Hypothalamus (tissue), 51 donors: ENCODE data around the gene DUSP22.

Experiments used
- DNase-seq, 51 donors: peaks; one replicate each; lab custom pipeline; 2025; lab: John Stamatoyannopoulos, UW

Gene DUSP22

DNA sequence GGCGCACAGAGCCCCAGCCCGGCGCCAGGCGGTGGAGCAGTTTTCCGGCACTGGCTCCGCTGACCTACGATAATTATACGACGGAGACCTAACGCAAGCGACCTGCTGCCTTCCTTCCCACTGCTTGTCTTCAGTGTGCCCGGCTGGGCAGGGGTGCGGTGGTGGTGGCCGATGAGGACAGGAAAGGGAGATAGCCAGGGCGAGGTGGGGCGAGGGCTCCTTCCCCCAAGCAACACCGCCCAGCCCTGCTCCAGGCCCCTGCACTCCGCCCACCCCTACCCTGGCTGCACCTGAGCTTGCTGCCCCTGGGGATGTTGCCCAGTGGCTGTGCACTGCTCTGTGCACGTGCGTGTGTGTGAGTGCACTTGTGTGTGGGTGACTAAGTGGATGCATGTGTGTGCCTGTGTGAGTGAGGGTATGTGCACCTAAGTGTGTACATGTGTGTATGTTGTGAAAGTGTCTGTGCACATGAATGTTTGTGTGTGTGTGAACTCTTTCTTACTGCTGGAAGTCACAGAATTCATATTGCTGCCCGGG lies 56.6 kb downstream of the DUSP22 start:
- no peak for DNase-seq

- DNase-seq: no peak
These were observed 57.2 kb downstream of the DUSP22 start for GRCh38 chr6:349491-349921.

DNA sequence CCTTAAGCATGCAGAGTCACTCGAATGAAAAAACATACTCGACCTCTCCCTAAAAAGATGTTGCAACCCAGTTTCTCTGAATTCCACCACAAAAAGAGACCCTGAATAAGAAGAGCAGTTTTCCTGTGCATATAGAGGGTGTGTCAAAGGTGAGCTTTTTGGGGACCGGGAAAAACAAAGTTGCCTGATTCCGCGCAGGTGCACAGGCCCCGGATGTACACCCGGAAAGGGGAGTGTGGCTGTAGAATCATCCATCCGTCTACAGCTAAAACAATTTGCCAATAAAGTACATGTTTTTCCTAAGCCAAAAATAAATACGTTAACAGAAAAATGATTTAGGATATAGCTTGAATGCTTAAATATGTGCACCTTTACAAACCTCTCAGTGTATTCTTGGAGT lies 58.1 kb downstream of the DUSP22 start:
- no peak for DNase-seq

DNA sequence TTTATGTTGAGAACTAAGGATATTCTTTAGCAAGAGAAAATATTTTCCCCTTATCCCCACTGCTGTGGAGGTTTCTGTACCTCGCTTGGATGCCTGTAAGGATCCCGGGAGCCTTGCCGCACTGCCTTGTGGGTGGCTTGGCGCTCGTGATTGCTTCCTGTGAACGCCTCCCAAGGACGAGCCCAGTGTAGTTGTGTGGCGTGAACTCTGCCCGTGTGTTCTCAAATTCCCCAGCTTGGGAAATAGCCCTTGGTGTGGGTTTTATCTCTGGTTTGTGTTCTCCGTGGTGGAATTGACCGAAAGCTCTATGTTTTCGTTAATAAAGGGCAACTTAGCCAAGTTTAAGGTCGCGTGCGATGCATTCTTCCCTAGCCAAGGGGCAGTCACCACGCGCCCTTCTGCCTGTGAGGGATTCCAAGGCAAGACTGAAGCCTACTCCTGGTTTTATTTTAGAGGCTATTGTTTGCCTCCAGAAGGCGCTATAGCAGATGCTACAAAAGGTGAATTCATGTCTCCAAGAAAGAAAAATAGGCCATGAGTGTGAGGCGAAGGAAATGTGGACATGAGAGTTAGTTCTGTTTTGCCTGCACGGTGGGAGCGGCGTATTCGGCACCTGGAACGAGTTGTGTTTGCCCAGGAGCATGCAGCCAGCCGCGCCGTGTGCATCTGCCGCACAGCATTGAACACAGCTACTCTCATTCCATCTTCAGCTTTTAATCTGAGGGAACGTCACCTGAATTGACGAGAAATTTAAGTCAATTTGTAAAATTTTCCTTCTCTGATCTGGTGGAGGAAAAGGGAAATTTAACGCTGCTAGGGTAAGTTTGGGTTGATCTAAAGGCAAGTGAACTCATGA lies 59.0 kb downstream of the DUSP22 start:
- DNase-seq: no peak

- DNase-seq: no peak
These were observed 59.6 kb downstream of the DUSP22 start for GRCh38 chr6:351867-352289.

GRCh38 chr6:352474-352873 lies 60.2 kb downstream of the DUSP22 start:
- no peak for DNase-seq

DNA sequence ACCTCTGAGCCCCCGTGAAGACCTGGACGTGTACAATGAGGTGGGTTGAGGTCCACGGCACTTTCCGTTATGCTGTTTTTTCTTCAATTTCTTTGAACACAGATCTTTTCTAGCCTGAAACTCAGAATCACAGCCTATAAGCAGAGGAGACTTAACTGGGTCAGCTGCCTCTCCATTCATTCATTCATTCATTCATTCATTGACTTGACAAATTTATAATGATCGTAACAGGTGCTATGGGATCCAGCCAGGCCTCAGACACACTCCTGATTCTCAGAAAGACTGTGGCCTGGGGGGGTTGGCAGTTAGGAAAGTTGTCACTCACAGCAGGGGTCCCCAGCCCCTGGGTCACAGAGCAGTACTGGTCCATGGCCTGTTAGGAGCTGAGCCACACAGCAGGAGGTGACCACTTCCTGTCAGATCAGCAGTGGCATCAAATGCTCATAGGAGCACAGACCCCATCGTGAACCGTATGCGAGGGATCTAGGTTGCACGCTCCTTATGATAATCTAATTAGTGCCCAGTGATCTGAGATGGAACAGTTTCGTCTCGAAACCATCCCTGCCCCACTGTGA lies 60.7 kb downstream of the DUSP22 start:
- no peak for DNase-seq

- no peak for DNase-seq
These were observed 61.6 kb downstream of the DUSP22 start for GRCh38 chr6:353642-354614.

DNA sequence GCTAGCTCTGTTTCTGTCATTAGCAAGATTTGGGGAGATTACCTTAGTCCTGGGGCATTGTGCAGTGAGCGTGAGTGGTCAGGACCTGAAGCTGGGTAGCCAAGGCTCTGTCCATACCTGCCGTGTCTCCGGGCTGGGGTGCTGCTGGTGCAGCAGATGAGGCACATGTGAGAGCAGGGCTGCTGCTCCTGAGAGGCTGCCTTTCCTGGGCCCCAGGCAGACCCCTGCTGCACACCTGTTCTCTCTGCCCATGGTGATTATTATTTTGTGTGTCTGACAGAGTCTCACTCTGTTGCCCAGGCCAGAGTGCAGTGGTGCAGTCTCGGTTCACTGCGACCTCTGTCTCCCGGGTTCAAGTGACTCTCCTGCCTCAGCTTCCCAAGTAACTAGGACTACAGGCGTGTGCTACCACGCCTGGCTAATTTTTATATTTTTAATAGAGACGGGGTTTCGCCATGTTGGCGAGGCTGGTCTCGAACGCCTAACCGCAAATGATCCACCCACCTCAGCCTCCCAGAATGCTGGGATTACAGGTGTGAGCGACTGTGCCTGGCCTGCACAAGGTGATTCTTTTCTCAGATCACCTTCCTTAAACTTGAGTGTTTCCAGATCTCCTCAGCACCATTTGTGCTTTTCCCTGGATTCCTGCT lies 62.5 kb downstream of the DUSP22 start:
- DNase-seq: no peak

DNA sequence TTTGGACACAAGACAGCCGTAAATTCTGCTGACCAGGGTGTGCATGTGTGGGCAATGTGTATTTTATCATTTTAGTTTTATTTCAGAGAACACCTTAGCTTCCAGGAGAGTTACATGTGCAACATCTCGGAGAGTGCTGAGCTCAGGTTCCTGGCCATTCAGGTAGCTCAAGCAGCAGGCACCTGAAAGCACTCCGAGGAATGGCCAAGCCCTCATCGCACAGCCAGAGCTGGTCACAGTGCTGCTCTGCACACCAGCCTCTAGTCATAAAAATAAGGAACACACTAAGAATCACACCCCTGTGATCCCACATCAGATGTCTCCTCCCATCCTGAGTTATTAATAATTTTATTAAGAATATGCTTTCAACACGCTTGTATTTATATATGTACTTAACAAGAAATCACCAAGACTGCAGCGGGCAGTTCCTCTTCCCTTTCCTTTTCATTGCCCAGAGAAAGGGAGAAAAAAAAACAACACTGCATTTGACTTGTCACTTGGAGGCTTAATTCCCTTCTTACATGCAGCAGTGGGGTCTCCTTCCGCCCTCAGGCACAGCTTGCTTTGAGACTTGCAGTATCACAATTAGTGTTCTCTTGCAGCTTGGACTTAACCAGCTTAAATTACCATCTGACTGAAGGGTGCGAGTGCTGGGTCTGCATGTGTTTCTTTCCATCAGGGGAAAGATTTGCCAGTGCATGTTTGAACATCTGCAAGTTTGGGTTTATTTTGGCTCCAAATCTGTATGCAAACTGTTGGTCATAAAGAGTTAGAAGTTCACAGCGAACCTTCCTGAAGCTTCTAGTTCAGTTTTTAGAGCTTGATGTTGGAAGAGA lies 63.3 kb downstream of the DUSP22 start:
- no peak for DNase-seq

DNA sequence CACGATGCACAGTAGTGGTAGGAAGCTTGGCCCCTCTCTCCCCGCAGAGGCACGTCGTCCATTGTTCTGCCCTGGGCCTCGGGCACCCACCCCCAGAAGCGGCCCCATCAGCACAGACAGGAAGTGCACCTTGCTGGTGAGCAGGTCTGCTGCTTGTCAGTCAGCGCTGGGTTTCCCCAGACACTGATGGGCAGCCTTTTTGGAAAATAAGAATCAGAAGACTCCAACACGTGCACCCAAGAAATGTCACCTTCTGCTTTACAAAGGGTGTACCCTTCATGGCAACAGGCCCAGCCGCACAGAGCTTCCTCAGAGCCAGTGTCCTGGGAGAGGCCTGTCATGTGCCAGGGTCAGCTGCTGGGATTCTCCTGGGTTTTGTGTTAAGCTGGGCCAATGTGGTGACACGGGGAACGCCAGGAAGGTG lies 64.6 kb downstream of the DUSP22 start:
- no peak for DNase-seq

DNA sequence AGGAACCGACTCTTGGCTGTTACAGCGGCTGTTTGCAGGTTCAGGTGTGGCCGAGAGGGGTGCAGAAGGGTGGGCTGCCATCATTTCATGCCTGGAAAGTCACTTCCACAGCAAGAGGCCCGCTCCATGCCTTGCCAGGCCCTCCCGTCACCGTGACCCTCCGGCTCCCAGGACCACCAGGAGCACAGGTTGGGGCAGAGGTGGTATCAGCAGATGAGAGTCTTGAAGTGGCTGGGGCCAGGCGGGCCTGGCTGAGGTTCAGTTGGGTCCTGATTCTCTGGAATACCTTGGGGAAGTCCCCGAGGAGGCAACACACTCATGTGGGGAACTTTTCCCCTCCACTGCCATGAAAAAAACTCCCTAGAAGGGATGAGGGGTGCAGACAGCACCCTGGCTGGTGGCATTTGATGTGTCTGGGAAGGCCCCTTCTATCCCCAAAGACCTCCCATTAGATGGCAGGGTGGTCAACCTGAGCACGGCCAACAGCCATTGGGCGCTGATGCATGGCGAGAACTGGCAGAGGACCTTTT lies 65.0 kb downstream of the DUSP22 start:
- DNase-seq: no peak

GRCh38 chr6:357791-358341 lies 65.6 kb downstream of the DUSP22 start:
- DNase-seq: no peak

DNA sequence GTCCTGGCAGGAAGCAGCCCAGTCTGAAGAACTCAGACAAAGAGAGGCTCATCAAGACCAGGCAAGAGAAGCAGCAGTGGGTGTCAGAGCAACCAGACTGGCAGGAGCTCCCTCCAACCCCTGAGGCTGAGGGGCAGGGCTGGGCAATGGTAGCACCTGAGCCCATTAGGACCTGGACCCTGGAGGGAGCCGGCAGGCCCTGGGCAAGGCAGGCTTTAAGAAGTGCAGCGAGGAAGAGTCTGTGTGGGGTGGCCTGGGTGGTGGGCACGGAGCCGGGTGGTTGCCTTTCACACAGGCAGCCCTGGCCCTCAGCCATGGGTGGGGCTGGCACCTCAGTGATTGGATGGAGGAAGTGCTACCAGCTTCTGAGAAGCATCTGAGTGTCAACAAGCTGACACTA lies 66.1 kb downstream of the DUSP22 start:
- no peak for DNase-seq

- no peak for DNase-seq
These were observed 66.6 kb downstream of the DUSP22 start for GRCh38 chr6:358847-359246.

DNA sequence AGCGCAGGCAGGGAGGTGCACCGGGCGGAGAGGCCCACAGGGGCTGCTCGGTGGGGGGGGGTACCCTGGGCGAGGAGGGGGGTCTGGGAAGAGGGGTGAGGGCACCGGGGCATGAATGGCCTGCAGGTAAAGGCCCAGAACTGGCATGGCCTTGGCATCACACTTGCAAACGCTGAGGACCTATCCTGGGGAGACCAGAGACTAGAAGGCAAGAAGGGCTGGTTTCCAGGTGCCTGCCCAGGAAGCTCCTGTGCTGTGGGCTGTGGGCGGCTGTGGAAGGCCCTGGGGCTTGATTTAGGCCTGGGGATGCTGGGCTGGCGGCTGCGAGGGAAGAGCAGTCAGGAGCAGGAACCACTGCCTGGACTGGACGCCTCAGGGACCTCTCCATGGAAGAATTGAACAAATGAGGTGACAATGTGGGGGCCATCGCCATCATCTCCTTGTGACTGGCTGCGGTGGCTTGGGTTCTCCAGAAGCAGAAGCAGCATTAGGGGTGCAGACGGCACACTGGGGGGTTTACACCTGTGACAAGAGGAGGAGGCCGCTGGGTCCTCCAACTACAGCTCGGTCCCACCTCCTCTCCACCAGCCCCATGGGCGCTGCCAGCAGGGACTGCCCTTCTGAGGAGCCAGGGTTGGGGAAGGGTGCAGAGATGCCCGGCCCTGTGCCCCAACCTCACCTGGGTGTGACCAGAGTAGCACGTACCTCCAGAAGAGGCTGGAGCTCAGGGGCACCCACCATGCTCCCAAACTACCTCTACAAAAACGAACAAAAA lies 67.2 kb downstream of the DUSP22 start:
- no peak for DNase-seq

GRCh38 chr6:360349-360748 lies 68.1 kb downstream of the DUSP22 start:
- DNase-seq: no peak

GRCh38 chr6:360764-361373 lies 68.6 kb downstream of the DUSP22 start:
- no peak for DNase-seq
